Smooth muscle cell (in vitro differentiated cells): ENCODE data around the gene CEP57L1. TPM values are rescaled to one million over a fixed set of nuclear protein-coding genes. Genes with fewer than 3 reads are reported as not detected.
"Not testable (repeated sequence)": the region's sequence is repeated elsewhere in the genome, so short reads cannot be mapped to it uniquely, and the experiment has no call there.

ENCODE experiments used
- DNase-seq: peaks from one replicate; lab custom pipeline; 2025; ENCODE audit not compliant: unreplicated experiment; lab: John Stamatoyannopoulos, UW
- H2AFZ ChIP-seq: fragments of 200-600 bp; sonication (generic); 2 replicates; pipeline ENCODE4 v1.6.0; 2016; ENCODE audit warnings: antibody characterized with exemption, low read depth, mild to moderate bottlenecking
- H3F3A ChIP-seq: fragments of 200-600 bp; sonication (generic); 2 replicates; pipeline ENCODE4 v1.6.0; 2017; ENCODE audit warnings: antibody characterized with exemption, low read depth
- H3K27ac ChIP-seq: fragments of 200-600 bp; sonication (generic); 2 replicates; pipeline ENCODE4 v1.5.1; 2016; ENCODE audit warnings: low read depth, mild to moderate bottlenecking
- H3K27me3 ChIP-seq: fragments of 200-600 bp; sonication (generic); 2 replicates; pipeline ENCODE4 v1.6.1; 2016; ENCODE audit warnings: low read depth, mild to moderate bottlenecking
- H3K36me3 ChIP-seq: fragments of 200-600 bp; sonication (generic); 2 replicates; pipeline ENCODE4 v1.5.1; 2016; ENCODE audit warnings: low read depth
- H3K4me1 ChIP-seq: fragments of 200-600 bp; sonication (generic); 2 replicates; pipeline ENCODE4 v1.5.1; 2016; ENCODE audit warnings: low read depth
- H3K4me2 ChIP-seq: fragments of 200-600 bp; sonication (generic); 2 replicates; pipeline ENCODE4 v1.6.0; 2016; ENCODE audit warnings: mild to moderate bottlenecking
- H3K4me3 ChIP-seq: fragments of 200-600 bp; sonication (generic); 2 replicates; pipeline ENCODE4 v1.5.1; 2016; ENCODE audit warnings: mild to moderate bottlenecking
- H3K79me2 ChIP-seq: fragments of 200-600 bp; sonication (generic); 2 replicates; pipeline ENCODE4 v1.6.0; 2016; ENCODE audit warnings: low read depth, mild to moderate bottlenecking
- H3K9ac ChIP-seq: fragments of 200-600 bp; sonication (generic); 2 replicates; pipeline ENCODE4 v1.6.0; 2016; ENCODE audit warnings: low read depth
- H3K9me3 ChIP-seq: fragments of 200-600 bp; sonication (generic); replicated peaks from 2 replicates; pipeline ENCODE4 v1.5.1; 2016; ENCODE audit warnings: low read depth
- H4K20me1 ChIP-seq: fragments of 200-600 bp; sonication (generic); 2 replicates; pipeline ENCODE4 v1.6.0; 2016; ENCODE audit warnings: low read depth
- CTCF ChIP-seq: fragments of 200-600 bp; sonication (generic); IDR thresholded peaks from 2 replicates; pipeline ENCODE4 v1.5.1; 2017; ENCODE audit warnings: borderline replicate concordance, mild to moderate bottlenecking, antibody characterized with exemption; ENCODE audit not compliant: insufficient read depth, poor library complexity, severe bottlenecking
- WGBS: methylation state at CpG from one replicate; pipeline ENCODE4 v1.1.7; 2016; ENCODE audit warnings: low lambda C conversion rate; 5-methylcytosine and 5-hydroxymethylcytosine counted together
- polyA plus RNA-seq: library from polyadenylated mRNA; unstranded; fragments of >200 nt; fragmentation: Nextera tagmentation; extraction: Ambion mirVana; gene quantifications from 2 replicates; pipeline ENCODE4 v1.2.1, GENCODE V29; 2016
- total RNA-seq: library from RNA; depleted of rRNA; stranded (reverse); fragments of >200 nt; gene quantifications from 2 replicates; pipeline ENCODE4 v1.2.3, GENCODE V29; 2014

The CEP57L1 gene
- total and polyA plus RNA-seq, 2 experiments from 2014 or later, result 24.0 to 36.8 TPM

- no peak overlapping the region for H3K4me3 ChIP-seq
- 95% methylated on average over 5 of the region's 5 CpGs for WGBS
- H3K4me1 ChIP-seq, result no peaks in the 10 kb centered on the region
- no peaks in the 10 kb centered on the region for H3K36me3 ChIP-seq
- no peak overlapping the region for H3K9ac ChIP-seq
- H3K27me3 ChIP-seq, result no peaks in the 10 kb centered on the region
- no peak for DNase-seq
- H3K79me2 ChIP-seq, result peaks cover 39% of the 10 kb centered on the region
- H3K9me3 ChIP-seq, result no peaks in the 10 kb centered on the region
- H2AFZ ChIP-seq, result no peak overlapping the region
- no peak for TF ChIP-seq CTCF
- H3K27ac ChIP-seq, result no peak overlapping the region
- H3K4me2 ChIP-seq, result no peak overlapping the region
- H4K20me1 ChIP-seq, result peaks cover 24% of the 10 kb centered on the region
- H3F3A ChIP-seq, result no peaks in the 10 kb centered on the region
These were observed 10.4 kb downstream of the CEP57L1 start for GRCh38 chr6:109105681-109106080.

DNA sequence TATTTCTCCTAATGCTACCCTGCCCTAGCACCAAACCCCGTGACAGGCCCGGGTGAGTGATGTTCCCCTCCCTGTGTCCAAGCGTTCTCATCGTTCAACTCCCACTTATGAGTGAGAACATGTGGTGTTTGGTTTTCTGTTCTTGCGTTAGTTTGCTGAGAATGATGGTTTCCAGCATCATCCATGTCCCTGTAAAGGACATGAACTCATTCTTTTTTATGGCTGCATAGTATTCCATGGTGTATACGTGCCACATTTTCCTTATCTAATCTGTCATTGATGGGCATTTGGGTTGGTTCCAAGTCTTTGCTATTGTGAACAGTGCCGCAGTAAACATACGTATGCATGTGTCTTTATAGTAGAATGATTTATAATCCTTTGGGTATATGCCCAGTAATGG is 14.4 kb downstream of the CEP57L1 start:
- H3K36me3 ChIP-seq, H2AFZ ChIP-seq, H3K4me1 ChIP-seq, H3K27me3 ChIP-seq, H3K9me3 ChIP-seq, DNase-seq, H3K4me2 ChIP-seq, H3K4me3 ChIP-seq, H3K9ac ChIP-seq, H3F3A ChIP-seq, H3K27ac ChIP-seq: not testable (repeated sequence)
- Histone ChIP-seq H4K20me1 (peaks cover 47% of the 10 kb centered on the region), H3K79me2 (peaks cover 46% of the 10 kb centered on the region)
- 96% methylated on average over 8 of the region's 8 CpGs for whole genome bisulfite sequencing

DNA sequence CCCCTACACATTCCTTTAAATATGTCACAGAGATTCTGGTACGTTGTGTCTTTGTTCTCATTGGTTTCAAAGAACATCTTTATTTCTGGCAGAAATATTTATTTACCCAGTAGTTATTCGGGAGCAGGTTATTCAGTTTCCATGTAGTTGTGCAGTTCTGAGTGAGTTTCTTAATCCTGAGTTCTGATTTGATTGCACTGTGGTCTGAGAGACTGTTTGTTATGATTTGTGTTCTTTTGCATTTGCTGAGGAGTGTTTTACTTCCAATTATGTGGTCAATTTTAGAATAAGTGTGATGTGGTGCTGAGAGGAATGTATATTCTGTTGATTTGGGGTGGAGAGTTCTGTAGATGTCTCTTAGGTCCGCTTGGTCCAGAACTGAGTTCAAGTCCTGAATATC is 17.4 kb downstream of the CEP57L1 start:
- H3K9me3 ChIP-seq, H3K36me3 ChIP-seq, H2AFZ ChIP-seq, H3K9ac ChIP-seq, H3K4me3 ChIP-seq, H3K4me1 ChIP-seq, DNase-seq, H3K4me2 ChIP-seq, H3K27ac ChIP-seq, H3K27me3 ChIP-seq, H3F3A ChIP-seq: not testable (repeated sequence)
- Histone ChIP-seq H4K20me1 (peaks cover 55% of the 10 kb centered on the region), H3K79me2 (peaks cover 75% of the 10 kb centered on the region)
- WGBS, result 93% methylated on average over 3 of the region's 3 CpGs

- no peak for DNase-seq
- H3K27me3 ChIP-seq, result no peaks in the 10 kb centered on the region
- no peak overlapping the region for H3K27ac ChIP-seq
- no peaks in the 10 kb centered on the region for H3K9me3 ChIP-seq
- no peak overlapping the region for H3K9ac ChIP-seq
- H3K4me1 ChIP-seq, result peaks cover 4% of the 10 kb centered on the region
- H4K20me1 ChIP-seq, result peaks cover 85% of the 10 kb centered on the region
- no peak overlapping the region for H2AFZ ChIP-seq
- no peak overlapping the region for H3K4me3 ChIP-seq
- peaks cover 60% of the 10 kb centered on the region for H3K79me2 ChIP-seq
- H3F3A ChIP-seq, result no peaks in the 10 kb centered on the region
- no peak for TF ChIP-seq CTCF
- WGBS, result 85% methylated on average over 5 of the region's 5 CpGs
- H3K4me2 ChIP-seq, result no peak overlapping the region
- H3K36me3 ChIP-seq, result no peaks in the 10 kb centered on the region
These were observed 22.2 kb downstream of the CEP57L1 start for GRCh38 chr6:109117346-109118035.
